SK-N-SH (cell line): ENCODE results near the gene CCAR1. TPM values are rescaled to one million over a fixed set of nuclear protein-coding genes. Genes with fewer than 3 reads are reported as not detected.

Experiments used
- CTCF ChIA-PET: fragments of 300-600, 350-600 bp; formaldehyde crosslinking; extraction: SDS; loops from one replicate; lab custom pipeline; 2021; lab: Yijun Ruan, JAX
- POLR2A ChIA-PET: fragments of 350-600 bp; sonication (Branson Sonifier 250); formaldehyde crosslinking; extraction: SDS; loops from one replicate; lab custom pipeline; 2020; ENCODE audit warnings: antibody characterized with exemption, inconsistent platforms; lab: Yijun Ruan, JAX
- DNase-seq: peaks from one replicate; pipeline ENCODE4 v3.0.0; 2012
- H2AFZ ChIP-seq: fragments of 200-600 bp; sonication (generic); 2 replicates; pipeline ENCODE4 v1.8.1; 2016; ENCODE audit warnings: antibody characterized with exemption, mild to moderate bottlenecking, low read depth
- H3F3A ChIP-seq: fragments of 200-600 bp; sonication (generic); replicated peaks from 2 replicates; pipeline ENCODE3; 2016; ENCODE audit warnings: antibody characterized with exemption, mild to moderate bottlenecking; ENCODE audit not compliant: insufficient read depth
- H3K27ac ChIP-seq, 2 experiments: fragments of 200-500 bp in 1 of 2; fragments of 200-600 bp in 1 of 2; sonication (Bioruptor generic) in 1 of 2; sonication (generic), shearing (Covaris generic) in 1 of 2; 2 replicates each; pipeline versions ENCODE4 v1.5.1 to v1.6.1; 2014 to 2016; ENCODE audit warnings: low read depth in 2 of 2, inconsistent platforms in 1 of 2, low read length in 1 of 2, mild to moderate bottlenecking in 1 of 2, mixed read lengths in 1 of 2
- H3K27me3 ChIP-seq: fragments of 200-600 bp; sonication (generic), shearing (Covaris generic); 2 replicates; pipeline ENCODE4 v1.6.1; 2016; ENCODE audit warnings: mixed run types; ENCODE audit not compliant: insufficient read depth
- H3K36me3 ChIP-seq, 2 experiments: fragments of 200-500 bp in 1 of 2; fragments of 200-600 bp in 1 of 2; sonication (Bioruptor generic) in 1 of 2; sonication (generic) in 1 of 2; replicated peaks in 1 of 2; 2 replicates each; pipeline versions ENCODE3 to v1.5.1; 2014 to 2016; ENCODE audit warnings: low read length in 1 of 2, mild to moderate bottlenecking in 1 of 2; ENCODE audit not compliant: insufficient read depth in 2 of 2, control insufficient read depth in 1 of 2
- H3K4me1 ChIP-seq, 2 experiments: fragments of 200-500 bp in 1 of 2; fragments of 200-600 bp in 1 of 2; sonication (Bioruptor generic) in 1 of 2; sonication (generic), shearing (Covaris generic) in 1 of 2; 2 replicates each; pipeline versions ENCODE4 v1.5.1 to v1.6.1; 2014 to 2016; ENCODE audit warnings: low read depth in 1 of 2, low read length in 1 of 2, mixed run types in 1 of 2; ENCODE audit not compliant: insufficient read depth in 2 of 2, control insufficient read depth in 1 of 2
- H3K4me2 ChIP-seq: fragments of 200-600 bp; sonication (generic), shearing (Covaris generic); 2 replicates; pipeline ENCODE4 v1.6.1; 2017; ENCODE audit warnings: mixed run types
- H3K4me3 ChIP-seq, 2 experiments: fragments of 200-500 bp in 1 of 2; fragments of 200-600 bp in 1 of 2; sonication (Bioruptor generic) in 1 of 2; sonication (generic), shearing (Covaris generic) in 1 of 2; 2 replicates each; pipeline versions ENCODE4 v1.5.1 to v1.8.1; 2014 to 2016; ENCODE audit warnings: low read depth in 2 of 2, inconsistent platforms in 1 of 2, low read length in 1 of 2, mild to moderate bottlenecking in 1 of 2, mixed read lengths in 1 of 2, moderate library complexity in 1 of 2
- H3K79me2 ChIP-seq: fragments of 200-600 bp; sonication (generic); 2 replicates; pipeline ENCODE4 v1.8.1; 2017; ENCODE audit warnings: mild to moderate bottlenecking; ENCODE audit not compliant: insufficient read depth
- H3K9ac ChIP-seq: fragments of 200-600 bp; sonication (generic); 2 replicates; pipeline ENCODE4 v1.6.1; 2017; ENCODE audit warnings: mixed run types
- H3K9me2 ChIP-seq: fragments of 200-600 bp; sonication (generic); 2 replicates; pipeline ENCODE4 v1.6.1; 2017; ENCODE audit warnings: mixed run types
- H3K9me3 ChIP-seq: fragments of 200-600 bp; sonication (generic); 2 replicates; pipeline ENCODE4 v1.6.1; 2017; ENCODE audit warnings: mixed run types, mild to moderate bottlenecking, moderate library complexity
- H4K20me1 ChIP-seq: fragments of 200-600 bp; sonication (generic); 2 replicates; pipeline ENCODE4 v1.6.1; 2017; ENCODE audit warnings: mild to moderate bottlenecking, mixed run types; ENCODE audit not compliant: insufficient read depth
- FOSL2 ChIP-seq: IDR thresholded peaks from 2 replicates; pipeline ENCODE4 v1.4.0; 2012; ENCODE audit warnings: low read depth, mild to moderate bottlenecking, moderate library complexity, borderline replicate concordance
- FOXM1 ChIP-seq: IDR thresholded peaks from 2 replicates; pipeline ENCODE4 v1.4.0; 2012; ENCODE audit warnings: low read depth, mild to moderate bottlenecking
- GATA2 ChIP-seq: sonication (generic); formaldehyde crosslinking; IDR thresholded peaks from 2 replicates; pipeline ENCODE4 v1.5.0; 2020; ENCODE audit warnings: mild to moderate bottlenecking, missing genetic modification reagents
- JUND ChIP-seq: IDR thresholded peaks from 2 replicates; pipeline ENCODE4 v1.4.0; 2012
- MEF2A ChIP-seq: IDR thresholded peaks from 2 replicates; pipeline ENCODE4 v1.4.0; 2012; ENCODE audit warnings: low read depth, borderline replicate concordance
- MXI1 ChIP-seq: IDR thresholded peaks from 2 replicates; pipeline ENCODE4 v1.6.1; 2012; ENCODE audit warnings: mild to moderate bottlenecking, low read depth, low read length, improper control_type of control experiment
- NFIC ChIP-seq: IDR thresholded peaks from 2 replicates; pipeline ENCODE4 v1.4.0; 2012; ENCODE audit warnings: borderline replicate concordance
- NRF1 ChIP-seq: IDR thresholded peaks from 2 replicates; pipeline ENCODE4 v1.6.1; 2012; ENCODE audit warnings: low read depth, mild to moderate bottlenecking, low read length
- RXRA ChIP-seq: IDR thresholded peaks from 2 replicates; pipeline ENCODE4 v1.4.0; 2012; ENCODE audit warnings: low read depth, mild to moderate bottlenecking, borderline replicate concordance
- TCF12 ChIP-seq: IDR thresholded peaks from 2 replicates; pipeline ENCODE4 v1.4.0; 2012
- TEAD4 ChIP-seq: IDR thresholded peaks from 2 replicates; pipeline ENCODE4 v1.4.0; 2012; ENCODE audit warnings: mild to moderate bottlenecking, borderline replicate concordance; ENCODE audit not compliant: insufficient read depth
- WGBS: methylation state at CpG from one replicate; pipeline ENCODE4 v1.1.6; 2017; ENCODE audit warnings: low lambda C conversion rate; 5-methylcytosine and 5-hydroxymethylcytosine counted together
- polyA plus RNA-seq, 3 experiments: library from polyadenylated mRNA; depleted of rRNA; stranded (reverse); fragments of >200 nt; gene quantifications; 2 replicates each; pipeline ENCODE4 v1.2.3, GENCODE V29; 2012
- TF ChIP-seq, protein P1 (sequence below): fragments of 150-350 bp; IDR thresholded peaks from 2 replicates; pipeline ENCODE4 v1.6.1; 2016; ENCODE audit warnings: mild to moderate bottlenecking, low read depth, low read length
- TF ChIP-seq, protein P2 (sequence below): IDR thresholded peaks from 2 replicates; pipeline ENCODE4 v1.4.0; 2012; ENCODE audit warnings: low read depth
- TF ChIP-seq, protein P3 (sequence below): IDR thresholded peaks from 2 replicates; pipeline ENCODE4 v1.4.0; 2012; ENCODE audit warnings: low read depth, borderline replicate concordance

Gene CCAR1
- polyA plus RNA-seq, 1 of the 3 experiments (the other 2 are of a cell fraction): 25.7 TPM

DNA sequence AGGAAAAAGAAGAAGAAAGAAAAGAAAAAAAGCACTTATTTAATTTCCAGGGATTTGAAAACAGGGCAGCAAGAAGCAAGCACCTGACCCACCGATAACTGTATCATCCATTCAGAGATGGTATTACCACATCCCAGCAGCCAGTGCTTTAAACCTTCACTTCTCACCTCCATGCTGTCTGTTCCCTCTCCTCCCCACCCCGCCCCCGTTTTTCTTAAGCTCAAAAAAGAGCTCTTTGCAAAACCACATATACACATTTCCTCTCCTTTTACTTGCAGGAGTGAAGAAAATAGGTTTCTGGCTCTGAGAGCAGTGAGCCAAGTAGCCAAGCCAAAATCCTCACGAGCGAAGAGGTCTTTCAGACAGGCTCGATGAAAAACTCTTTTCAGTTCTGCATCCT, 108.5 kb downstream of the CCAR1 start:
- no peak for DNase-seq
- Histone ChIP-seq H4K20me1 (no peaks in the 10 kb centered on the region), H2AFZ (no peak overlapping the region), H3K27ac (no peak overlapping the region), H3K4me1 (no peaks in the 10 kb centered on the region; a peak in 1 of 4 replicates), H3K36me3 (no peaks in the 10 kb centered on the region), H3K9me2 (no peaks in the 10 kb centered on the region), H3K27me3 (peaks cover 9% of the 10 kb centered on the region; the same call in 1 of the 2 replicates), H3K9me3 (no peaks in the 10 kb centered on the region), H3K4me3 (no peak overlapping the region), H3K4me2 (no peak overlapping the region), H3K79me2 (no peaks in the 10 kb centered on the region), H3K9ac (no peak overlapping the region), H3F3A (peaks cover 3% of the 10 kb centered on the region)
- 79% methylated on average over 6 of the region's 6 CpGs for WGBS
- CTCF ChIA-PET: no interaction called here
- POLR2A ChIA-PET: no interaction called here
- TF ChIP-seq FOSL2: no peak

DNA sequence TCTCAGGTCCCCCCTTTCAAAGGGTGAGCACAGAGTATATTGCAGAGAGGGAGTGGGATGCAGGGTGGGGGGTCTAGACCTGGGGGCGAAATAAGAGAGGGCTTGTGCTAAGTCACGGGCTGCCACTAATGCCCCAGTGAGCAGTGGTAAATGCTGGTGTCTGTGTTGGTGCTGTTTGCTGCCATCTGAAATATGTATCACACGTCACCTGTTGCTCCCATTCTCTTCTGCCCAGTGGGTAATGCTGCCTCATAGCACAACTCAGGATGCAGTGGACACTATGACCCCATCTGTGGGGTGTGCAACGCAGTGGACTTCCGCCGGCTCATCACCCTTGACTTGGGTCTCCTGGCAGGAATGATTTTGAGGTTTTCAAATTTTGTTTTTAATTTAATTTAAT, 108.9 kb downstream of the CCAR1 start:
- no peak overlapping the region for H3K27ac ChIP-seq
- H3K4me3 ChIP-seq: no peak overlapping the region
- H3K4me1 ChIP-seq: no peaks in the 10 kb centered on the region; a peak in 1 of 4 replicates
- peaks cover 3% of the 10 kb centered on the region for H3F3A ChIP-seq
- no peaks in the 10 kb centered on the region for H3K79me2 ChIP-seq
- H3K9me2 ChIP-seq: no peaks in the 10 kb centered on the region
- ChIA-PET CTCF (interaction anchor here (1.4 kb wide), 1 partner anchor 67 kb away, joined by 5 read pairs; no protein-coding TSS in a partner anchor), POLR2A (no interaction called here)
- H3K9me3 ChIP-seq: no peaks in the 10 kb centered on the region
- H3K36me3 ChIP-seq: no peaks in the 10 kb centered on the region
- no peak for TF ChIP-seq MXI1
- TF ChIP-seq MEF2A: no peak
- no peak for TF ChIP-seq FOXM1
- no peak for TF ChIP-seq JUND
- TF ChIP-seq, protein P1, sequence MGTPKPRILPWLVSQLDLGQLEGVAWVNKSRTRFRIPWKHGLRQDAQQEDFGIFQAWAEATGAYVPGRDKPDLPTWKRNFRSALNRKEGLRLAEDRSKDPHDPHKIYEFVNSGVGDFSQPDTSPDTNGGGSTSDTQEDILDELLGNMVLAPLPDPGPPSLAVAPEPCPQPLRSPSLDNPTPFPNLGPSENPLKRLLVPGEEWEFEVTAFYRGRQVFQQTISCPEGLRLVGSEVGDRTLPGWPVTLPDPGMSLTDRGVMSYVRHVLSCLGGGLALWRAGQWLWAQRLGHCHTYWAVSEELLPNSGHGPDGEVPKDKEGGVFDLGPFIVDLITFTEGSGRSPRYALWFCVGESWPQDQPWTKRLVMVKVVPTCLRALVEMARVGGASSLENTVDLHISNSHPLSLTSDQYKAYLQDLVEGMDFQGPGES: no peak
- no peak for TF ChIP-seq NFIC
- TF ChIP-seq TEAD4: no peak
- no peak for TF ChIP-seq RXRA
- no peak for TF ChIP-seq GATA2 (CRISPR knock-in tag)
- TF ChIP-seq, protein P2, sequence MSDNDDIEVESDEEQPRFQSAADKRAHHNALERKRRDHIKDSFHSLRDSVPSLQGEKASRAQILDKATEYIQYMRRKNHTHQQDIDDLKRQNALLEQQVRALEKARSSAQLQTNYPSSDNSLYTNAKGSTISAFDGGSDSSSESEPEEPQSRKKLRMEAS: no peak
- H2AFZ ChIP-seq: no peak overlapping the region
- no peak for DNase-seq
- H3K4me2 ChIP-seq: no peak overlapping the region
- 94% methylated on average over 5 of the region's 6 CpGs for WGBS
- H4K20me1 ChIP-seq: no peaks in the 10 kb centered on the region
- peaks cover 9% of the 10 kb centered on the region; the same call in 1 of the 2 replicates for H3K27me3 ChIP-seq
- H3K9ac ChIP-seq: no peak overlapping the region

GRCh38 chr10:68831961-68832455, 111.0 kb downstream of the CCAR1 start:
- DNase-seq: no peak
- TF ChIP-seq, protein P3, sequence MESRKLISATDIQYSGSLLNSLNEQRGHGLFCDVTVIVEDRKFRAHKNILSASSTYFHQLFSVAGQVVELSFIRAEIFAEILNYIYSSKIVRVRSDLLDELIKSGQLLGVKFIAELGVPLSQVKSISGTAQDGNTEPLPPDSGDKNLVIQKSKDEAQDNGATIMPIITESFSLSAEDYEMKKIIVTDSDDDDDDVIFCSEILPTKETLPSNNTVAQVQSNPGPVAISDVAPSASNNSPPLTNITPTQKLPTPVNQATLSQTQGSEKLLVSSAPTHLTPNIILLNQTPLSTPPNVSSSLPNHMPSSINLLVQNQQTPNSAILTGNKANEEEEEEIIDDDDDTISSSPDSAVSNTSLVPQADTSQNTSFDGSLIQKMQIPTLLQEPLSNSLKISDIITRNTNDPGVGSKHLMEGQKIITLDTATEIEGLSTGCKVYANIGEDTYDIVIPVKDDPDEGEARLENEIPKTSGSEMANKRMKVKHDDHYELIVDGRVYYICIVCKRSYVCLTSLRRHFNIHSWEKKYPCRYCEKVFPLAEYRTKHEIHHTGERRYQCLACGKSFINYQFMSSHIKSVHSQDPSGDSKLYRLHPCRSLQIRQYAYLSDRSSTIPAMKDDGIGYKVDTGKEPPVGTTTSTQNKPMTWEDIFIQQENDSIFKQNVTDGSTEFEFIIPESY: no peak
- TF ChIP-seq RXRA: no peak
- no peak for TF ChIP-seq NRF1
- TF ChIP-seq TCF12: no peak
- Histone ChIP-seq H4K20me1 (no peaks in the 10 kb centered on the region), H3K27ac (no peak overlapping the region), H3K9me2 (no peaks in the 10 kb centered on the region), H3K4me1 (no peaks in the 10 kb centered on the region), H3K9ac (no peak overlapping the region), H3K79me2 (no peaks in the 10 kb centered on the region), H2AFZ (no peak overlapping the region), H3K36me3 (no peaks in the 10 kb centered on the region), H3F3A (peaks cover 3% of the 10 kb centered on the region), H3K9me3 (no peaks in the 10 kb centered on the region), H3K4me3 (no peak overlapping the region), H3K27me3 (peaks cover 9% of the 10 kb centered on the region; the same call in 1 of the 2 replicates), H3K4me2 (no peak overlapping the region)
- ChIA-PET POLR2A (no interaction called here), CTCF (no interaction called here)
- WGBS: 81% methylated on average over 5 of the region's 5 CpGs
